Kidney epithelial cell (primary cell): ENCODE data around the gene PAX3. TPM values are rescaled to one million over a fixed set of nuclear protein-coding genes. Genes with fewer than 3 reads are reported as not detected.

Experiments used
- DNase-seq: peaks from one replicate; pipeline ENCODE4 v3.0.0-alpha.2; 2010; ENCODE audit warnings: low read depth
- H3K27me3 ChIP-seq: 2 replicates; pipeline ENCODE4 v1.6.0; 2011; ENCODE audit warnings: low read length; ENCODE audit not compliant: control insufficient read depth, insufficient read depth
- H3K36me3 ChIP-seq: 2 replicates; pipeline ENCODE4 v1.5.1; 2011; ENCODE audit warnings: low read length; ENCODE audit not compliant: control insufficient read depth, insufficient read depth
- H3K4me3 ChIP-seq: 2 replicates; pipeline ENCODE4 v1.5.1; 2011; ENCODE audit warnings: low read depth, mild to moderate bottlenecking, control low read depth, low read length
- total RNA-seq: library from RNA; depleted of rRNA; stranded (reverse); fragments of >200 nt; gene quantifications from 2 replicates; pipeline ENCODE4 v1.2.3, GENCODE V29; 2015
- TF ChIP-seq, protein P1 (sequence below): IDR thresholded peaks from 2 replicates; pipeline ENCODE4 v1.5.1; 2011; ENCODE audit warnings: mild to moderate bottlenecking, moderate library complexity, low read length, control low read depth, inconsistent platforms; ENCODE audit not compliant: insufficient read depth, poor library complexity, severe bottlenecking

Gene PAX3
- total RNA-seq, 1 donor from 2014 or later, result not detected

DNA sequence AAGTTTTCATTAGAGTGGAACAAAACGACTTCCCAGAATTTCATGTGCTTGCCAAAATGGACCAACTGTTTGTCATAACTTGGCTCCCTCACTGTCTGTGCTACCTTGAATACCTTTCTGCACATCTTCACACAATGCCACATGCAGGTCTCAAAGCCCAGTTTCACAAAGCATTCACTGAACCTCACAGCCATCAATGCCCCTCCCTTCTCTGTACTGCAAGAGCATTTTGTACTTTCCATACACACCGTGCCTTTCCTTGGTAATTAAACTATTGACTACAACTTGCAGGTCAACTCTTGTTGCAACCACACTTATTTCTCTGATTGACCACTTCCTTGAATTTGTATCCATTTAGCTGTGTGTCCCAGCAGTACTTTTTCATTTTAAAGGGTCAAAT, 50.5 kb downstream of the PAX3 start:
- Histone ChIP-seq H3K4me3 (no peak overlapping the region), H3K27me3 (no peaks in the 10 kb centered on the region), H3K36me3 (no peaks in the 10 kb centered on the region)
- DNase-seq, result no peak
- TF ChIP-seq, protein P1, sequence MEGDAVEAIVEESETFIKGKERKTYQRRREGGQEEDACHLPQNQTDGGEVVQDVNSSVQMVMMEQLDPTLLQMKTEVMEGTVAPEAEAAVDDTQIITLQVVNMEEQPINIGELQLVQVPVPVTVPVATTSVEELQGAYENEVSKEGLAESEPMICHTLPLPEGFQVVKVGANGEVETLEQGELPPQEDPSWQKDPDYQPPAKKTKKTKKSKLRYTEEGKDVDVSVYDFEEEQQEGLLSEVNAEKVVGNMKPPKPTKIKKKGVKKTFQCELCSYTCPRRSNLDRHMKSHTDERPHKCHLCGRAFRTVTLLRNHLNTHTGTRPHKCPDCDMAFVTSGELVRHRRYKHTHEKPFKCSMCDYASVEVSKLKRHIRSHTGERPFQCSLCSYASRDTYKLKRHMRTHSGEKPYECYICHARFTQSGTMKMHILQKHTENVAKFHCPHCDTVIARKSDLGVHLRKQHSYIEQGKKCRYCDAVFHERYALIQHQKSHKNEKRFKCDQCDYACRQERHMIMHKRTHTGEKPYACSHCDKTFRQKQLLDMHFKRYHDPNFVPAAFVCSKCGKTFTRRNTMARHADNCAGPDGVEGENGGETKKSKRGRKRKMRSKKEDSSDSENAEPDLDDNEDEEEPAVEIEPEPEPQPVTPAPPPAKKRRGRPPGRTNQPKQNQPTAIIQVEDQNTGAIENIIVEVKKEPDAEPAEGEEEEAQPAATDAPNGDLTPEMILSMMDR, result no peak

DNA sequence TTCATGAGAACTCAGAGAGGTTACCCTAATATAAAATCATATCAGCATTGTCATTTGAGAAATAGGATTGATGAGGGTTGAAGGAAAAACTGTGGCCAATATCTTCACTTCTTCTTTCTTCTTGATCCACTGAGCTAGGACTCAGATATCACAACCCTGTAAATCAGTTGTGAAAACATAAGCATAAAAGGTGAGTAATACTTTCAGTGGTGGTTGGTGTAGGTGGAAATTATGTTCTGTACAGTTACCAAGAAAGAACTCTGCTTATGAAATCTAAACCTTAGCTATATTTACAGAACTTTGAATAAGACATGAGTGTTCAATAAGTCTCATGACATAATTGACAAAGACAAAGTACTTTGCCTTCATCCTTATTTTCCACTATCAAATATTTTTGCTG, 56.3 kb downstream of the PAX3 start:
- Histone ChIP-seq H3K4me3 (no peak overlapping the region), H3K36me3 (no peaks in the 10 kb centered on the region), H3K27me3 (peaks cover 19% of the 10 kb centered on the region)
- DNase-seq, result no peak
- TF ChIP-seq, protein P1, result no peak

DNA sequence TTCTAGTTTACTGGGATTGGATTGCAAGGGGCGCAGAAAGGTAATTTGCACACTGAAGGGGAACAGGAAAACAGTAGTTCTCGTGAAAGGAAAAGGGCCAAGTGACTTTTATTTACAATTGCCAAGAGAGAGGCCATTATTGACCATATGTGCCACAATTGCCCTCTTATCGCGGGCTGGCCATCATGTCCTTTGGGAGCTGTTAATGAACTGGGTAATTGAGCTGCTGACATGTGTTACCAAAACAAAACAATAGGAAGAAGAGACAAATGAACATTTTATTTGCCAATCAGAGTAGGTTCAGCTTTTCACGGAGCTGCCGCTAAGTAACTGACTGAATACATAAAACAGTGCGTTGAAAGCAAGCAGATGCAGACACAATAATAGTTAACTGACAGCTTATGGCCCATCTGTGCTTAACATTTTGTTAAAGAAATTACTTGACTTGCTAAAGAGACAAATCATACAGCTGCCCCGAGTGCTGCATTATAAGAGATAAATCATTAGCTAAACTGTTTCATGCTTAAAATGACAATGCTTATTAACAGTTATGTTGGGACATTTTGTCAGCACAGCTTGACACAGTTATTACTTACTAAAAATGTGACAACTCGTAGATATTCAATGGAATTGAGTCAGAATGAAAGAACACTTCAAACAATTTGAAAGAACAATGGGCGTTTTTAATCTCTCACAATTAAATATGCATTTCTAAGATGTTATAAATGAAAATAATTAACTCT, 57.5 kb downstream of the PAX3 start:
- H3K4me3 ChIP-seq, result no peak overlapping the region
- no peak for DNase-seq
- no peaks in the 10 kb centered on the region for H3K36me3 ChIP-seq
- TF ChIP-seq, protein P1, result no peak
- H3K27me3 ChIP-seq, result peaks cover 19% of the 10 kb centered on the region

DNA sequence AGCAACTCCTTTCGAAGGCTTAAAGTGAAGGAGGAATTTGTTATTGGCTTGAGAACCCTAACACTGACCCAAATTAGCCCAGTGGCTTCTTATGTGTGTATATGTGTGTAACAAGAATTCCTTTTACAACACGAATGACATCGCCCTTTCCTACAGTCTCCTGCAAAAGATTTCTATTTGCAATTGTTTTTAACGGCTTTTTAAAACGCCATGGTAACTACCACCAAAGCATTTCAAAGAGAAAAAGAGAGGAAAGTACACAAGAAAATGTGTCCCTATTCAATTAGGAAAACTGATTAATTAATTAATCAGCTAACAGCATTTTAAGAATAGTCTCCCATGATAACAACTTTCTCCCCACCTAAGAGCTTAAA, 58.1 kb downstream of the PAX3 start:
- TF ChIP-seq, protein P1, result no peak
- Histone ChIP-seq H3K4me3 (no peak overlapping the region), H3K36me3 (no peaks in the 10 kb centered on the region), H3K27me3 (peaks cover 19% of the 10 kb centered on the region)
- no peak for DNase-seq

DNA sequence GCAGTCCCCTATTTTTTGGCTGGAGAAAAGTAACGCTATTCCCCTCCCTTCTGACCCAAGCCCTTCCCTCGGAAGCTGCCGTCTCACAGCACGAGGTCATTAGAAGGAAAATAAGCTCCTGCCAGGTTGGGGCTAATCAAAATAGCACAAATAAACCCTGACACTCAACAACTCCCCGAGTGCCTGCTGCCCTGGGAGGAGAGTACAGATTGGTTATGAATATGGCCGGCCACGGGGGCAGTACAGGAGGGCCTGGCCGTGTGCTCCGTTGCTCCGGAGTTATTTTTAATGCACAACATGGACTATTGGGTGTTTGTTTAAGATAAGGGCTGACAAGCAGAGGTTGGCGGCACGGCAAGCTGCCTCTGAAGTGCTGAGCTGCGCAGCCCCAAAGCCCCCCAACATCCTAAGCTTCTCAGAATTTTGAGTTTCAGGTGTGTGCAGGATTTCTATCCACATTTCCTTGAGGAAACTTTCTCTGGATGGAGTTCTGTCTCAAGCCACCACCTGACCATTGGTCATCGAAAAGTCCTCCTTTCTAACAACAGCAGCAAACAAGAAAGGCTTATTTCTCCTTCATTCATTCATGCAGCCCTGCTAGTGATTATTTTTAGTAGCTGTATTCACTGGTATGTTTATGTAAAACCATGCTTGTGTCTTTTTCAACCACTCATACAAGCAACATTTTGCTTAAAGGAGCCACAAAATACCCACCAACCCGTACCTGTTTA, 58.7 kb downstream of the PAX3 start:
- TF ChIP-seq, protein P1, result no peak
- H3K4me3 ChIP-seq, result no peak overlapping the region
- no peaks in the 10 kb centered on the region for H3K36me3 ChIP-seq
- H3K27me3 ChIP-seq, result peaks cover 19% of the 10 kb centered on the region
- DNase-seq, result no peak
